C4-2B (cell line): ENCODE data around the gene ZNF528.
A peak's percentile ranks its signal among the peaks of the same experiment; 100 is the strongest.

ENCODE experiments used
- H3K27ac ChIP-seq: fragments of 450-650 bp; 2 replicates; pipeline ENCODE4 v1.5.1; 2017
- CTCF ChIP-seq: fragments of 450-650 bp; conservative IDR thresholded peaks from 2 replicates; pipeline ENCODE4 v1.5.1; 2017; ENCODE audit warnings: mild to moderate bottlenecking
- ZFX ChIP-seq: fragments of 450-650 bp; IDR thresholded peaks from 2 replicates; pipeline ENCODE4 v1.6.1; 2017

ZNF528 gene

DNA sequence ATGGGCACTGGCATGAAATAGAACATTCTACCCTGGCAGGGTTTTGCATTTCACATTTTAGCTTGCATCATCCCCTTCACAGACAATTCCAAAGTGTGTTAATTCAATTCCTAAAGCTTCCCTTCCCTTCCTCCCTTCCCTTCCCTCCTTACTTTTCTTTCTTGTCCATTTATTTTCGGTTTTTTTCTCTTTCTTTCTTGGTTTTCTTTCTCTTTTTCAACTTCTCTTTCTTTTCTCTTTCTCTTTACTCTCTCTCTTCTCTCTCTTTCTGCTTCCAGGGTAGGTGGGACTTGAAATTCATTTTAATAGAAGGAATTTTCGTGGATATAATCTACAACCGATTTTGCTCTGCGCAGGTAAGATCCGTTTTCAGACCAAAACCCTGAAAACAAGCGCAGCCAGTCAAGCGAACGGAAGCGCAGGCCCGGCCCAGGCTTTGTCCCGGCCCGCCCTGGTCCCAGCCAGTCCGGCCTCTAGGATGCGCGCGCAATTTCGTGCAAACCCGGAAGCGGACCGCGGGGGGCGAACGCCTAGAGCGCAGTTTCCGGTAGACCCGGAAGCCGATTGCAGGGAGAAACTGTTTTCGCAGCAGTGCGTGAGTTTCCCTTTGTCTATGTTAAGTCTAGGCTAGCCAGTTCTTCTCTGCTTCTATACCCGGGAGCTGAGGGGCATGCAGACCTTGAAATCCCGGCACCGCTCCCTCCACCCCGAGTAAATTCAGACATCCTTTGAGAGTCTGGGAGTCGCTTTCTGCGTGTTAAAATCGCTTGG is at the start of gene ZNF528:
Gene ZNF528, plus strand, starts transcription at position 540 of the 771 bp plus-strand sequence. CDS start 4,165 bp downstream, outside the sequence.
- TF ChIP-seq CTCF (no peak), ZFX (peak; percentile 30)
- H3K27ac ChIP-seq: peak within 1 kb of the TSS; percentile 81

DNA sequence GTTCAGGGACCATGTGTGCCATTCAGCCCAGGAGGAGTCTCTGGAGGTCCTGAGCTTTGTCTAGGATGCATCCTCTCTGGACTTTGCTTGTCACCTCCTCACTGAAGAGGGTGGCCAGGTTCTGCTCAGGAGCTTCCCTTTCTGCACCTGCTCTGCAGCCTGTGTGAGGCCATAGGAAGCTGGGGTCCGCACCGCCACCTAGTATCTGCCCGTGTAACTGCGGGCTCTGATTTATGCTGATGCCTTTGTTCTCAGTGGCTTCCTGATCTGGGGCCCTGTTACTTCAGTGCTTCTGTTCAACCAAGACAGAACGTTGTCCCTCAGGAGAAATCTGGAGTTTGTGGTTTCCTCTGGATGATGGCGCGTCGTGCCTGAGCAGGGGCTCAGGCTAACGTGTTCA is 46.1 kb upstream of the ZNF528 start:
- H3K27ac ChIP-seq: no peak overlapping the region
- no peak; the same call in 1 of the 2 replicates for TF ChIP-seq CTCF
- no peak for TF ChIP-seq ZFX

DNA sequence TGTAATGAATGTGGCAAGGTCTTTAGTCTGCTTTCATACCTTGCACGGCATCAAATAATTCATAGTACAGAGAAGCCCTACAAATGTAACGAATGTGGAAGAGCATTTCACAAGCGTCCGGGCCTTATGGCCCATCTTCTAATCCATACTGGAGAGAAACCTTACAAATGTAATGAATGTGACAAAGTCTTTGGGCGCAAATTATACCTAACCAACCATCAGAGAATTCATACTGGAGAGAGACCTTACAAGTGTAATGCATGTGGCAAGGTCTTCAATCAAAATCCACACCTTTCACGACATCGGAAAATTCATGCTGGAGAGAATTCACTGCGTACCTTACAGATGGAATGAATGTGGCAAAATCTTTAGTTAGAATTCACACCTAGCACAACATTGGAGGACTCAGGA is 31.2 kb upstream of the ZNF528 start:
- no peak overlapping the region for H3K27ac ChIP-seq
- TF ChIP-seq CTCF: no peak
- TF ChIP-seq ZFX: no peak

DNA sequence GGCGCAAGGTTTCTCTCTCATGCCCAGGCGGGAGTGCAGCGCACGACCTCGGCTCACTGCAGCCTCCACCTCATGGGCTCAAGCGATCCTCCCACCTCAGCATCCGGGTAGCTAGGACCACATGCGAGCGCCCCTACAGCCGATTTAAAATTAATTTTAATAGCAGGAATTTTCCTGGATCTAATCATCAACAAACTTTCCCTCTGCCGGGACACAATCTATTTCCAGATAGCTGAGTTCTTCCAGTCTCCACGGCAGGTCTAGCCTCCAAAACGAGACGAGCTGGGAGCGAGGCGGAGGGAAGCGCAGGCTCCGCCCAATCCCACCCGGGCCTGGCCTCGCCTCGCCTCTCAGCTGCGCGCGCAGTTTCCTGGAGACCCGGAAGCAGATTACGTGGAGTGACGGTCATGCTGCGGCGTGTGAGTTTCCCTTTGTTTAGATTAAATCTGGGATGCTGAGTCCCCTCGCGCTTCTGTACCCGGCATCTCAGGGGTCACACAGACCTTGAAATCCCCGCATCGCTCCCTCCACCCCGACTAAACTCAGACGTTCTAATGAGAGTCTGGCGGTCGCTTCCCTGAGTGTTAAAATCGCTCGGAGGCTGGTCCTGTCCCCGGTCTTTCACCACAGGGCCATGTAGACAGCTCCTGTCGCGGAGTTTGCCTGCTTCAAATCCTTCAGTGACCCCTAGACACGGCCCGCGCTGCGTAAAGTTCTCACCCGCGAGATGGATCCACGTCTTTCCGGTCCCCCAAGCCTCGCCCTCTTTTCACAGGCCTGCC is 27.9 kb upstream of the ZNF528 start, which contains the start of gene ZNF880:
Gene ZNF880, plus strand, starts transcription at position 365 of the 782 bp plus-strand sequence. Its CDS starts 43 bp downstream, at position 408.
- TF ChIP-seq ZFX (no peak), CTCF (no peak)
- peak within 1 kb of the TSS; percentile 82 for H3K27ac ChIP-seq

DNA sequence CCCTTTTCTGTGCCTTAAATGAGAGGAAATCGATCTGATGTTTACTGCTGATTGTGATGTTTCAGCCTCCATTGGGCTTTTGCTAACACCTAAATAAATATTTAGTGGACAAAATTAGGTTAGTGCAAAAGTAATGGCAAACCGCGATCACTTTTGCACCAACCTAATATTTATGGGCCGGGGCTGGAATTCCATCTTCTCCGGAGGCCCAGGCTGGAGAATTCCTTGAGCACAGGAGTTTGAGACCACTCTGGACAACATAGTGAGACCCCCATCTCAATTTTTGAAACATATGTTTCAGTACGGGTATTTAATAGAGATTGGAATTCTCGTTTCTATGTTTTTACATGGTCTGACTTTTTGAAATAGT is 27.3 kb upstream of the ZNF528 start:
- H3K27ac ChIP-seq: peak overlapping the region; percentile 82
- TF ChIP-seq CTCF: no peak
- no peak for TF ChIP-seq ZFX

DNA sequence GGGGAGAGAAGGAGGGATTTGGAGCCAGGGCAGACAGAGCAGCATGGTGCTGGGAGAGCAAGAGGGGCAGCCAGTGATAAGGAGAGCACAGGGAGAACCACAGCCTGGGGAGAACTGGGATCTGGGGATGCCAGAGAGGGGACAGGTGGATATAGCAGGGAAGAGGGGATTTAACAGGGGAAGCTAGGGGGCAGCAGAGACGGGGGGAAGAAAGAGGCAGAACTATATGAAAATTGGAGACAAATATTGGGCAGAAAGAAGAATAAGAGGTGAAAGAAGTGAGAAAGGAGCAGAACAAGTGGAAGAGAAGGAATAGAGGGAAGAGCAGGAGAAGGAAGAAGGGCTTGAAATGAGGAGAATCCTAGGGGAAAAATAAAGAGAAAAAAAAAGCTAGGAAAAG is 6.5 kb upstream of the ZNF528 start:
- H3K27ac ChIP-seq: no peak overlapping the region
- TF ChIP-seq ZFX (no peak), CTCF (no peak; the same call in 1 of the 2 replicates)

DNA sequence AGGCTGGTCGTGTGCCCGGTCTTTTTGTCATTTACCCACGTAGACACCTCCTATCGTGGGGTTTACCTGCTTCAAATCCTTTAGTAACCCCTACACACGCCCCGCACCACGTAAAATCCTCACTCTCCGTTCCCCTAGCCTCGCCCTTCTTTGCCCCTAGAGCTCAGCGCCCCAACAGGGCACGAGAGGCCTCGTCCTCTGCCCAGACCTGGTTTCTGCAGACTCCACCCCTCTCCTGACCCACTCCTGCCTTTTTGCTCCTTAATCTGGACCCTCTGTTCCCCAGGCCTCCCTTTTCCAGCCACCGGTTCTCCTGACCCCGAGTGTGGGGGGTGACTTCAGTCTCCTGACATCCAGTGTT is 412 bp downstream of the ZNF528 start:
- TF ChIP-seq ZFX (no peak; the same call in 1 of the 2 replicates), CTCF (no peak; the same call in 1 of the 2 replicates)
- peak overlapping the region; percentile 81 for H3K27ac ChIP-seq
